A549 (cell line): ENCODE data around the gene SSTR3. TPM values are rescaled to one million over a fixed set of nuclear protein-coding genes. Genes with fewer than 3 reads are reported as not detected.

ENCODE experiments used
- ATAC-seq, 2 experiments: fragments of 200-7000 bp in 1 of 2; fragments of >200 bp in 1 of 2; cut with Nextera tagmentation in 1 of 2; cut with Tn5 transposase in 1 of 2; 3 replicates each; pipeline versions ENCODE4 v1.8.0 to v1.9.1; 2018 to 2020; ENCODE audit warnings: mild to moderate bottlenecking in 1 of 2, moderate library complexity in 1 of 2
- CTCF ChIA-PET: fragments of 300-600 bp; sonication (Branson Sonifier 250); formaldehyde crosslinking; extraction: SDS; loops from one replicate; lab custom pipeline; 2021; ENCODE audit warnings: antibody characterized with exemption, inconsistent platforms; lab: Yijun Ruan, JAX
- POLR2A ChIA-PET: fragments of 350-600 bp; formaldehyde crosslinking; extraction: SDS; loops from one replicate; lab custom pipeline; 2021; ENCODE audit warnings: antibody characterized with exemption, inconsistent platforms; lab: Yijun Ruan, JAX
- DNase-seq, 2 experiments: peaks; one replicate each; pipeline versions ENCODE4 v3.0.0 to v3.0.0-alpha.2; 2011 to 2016; ENCODE audit warnings: low read depth in 1 of 2, low spot score in 1 of 2
- FAIRE-seq: peaks from 2 replicates; lab custom pipeline; 2011; peaks lifted over from hg19 to GRCh38; lab: Jason Lieb, UNC
- H3K27ac ChIP-seq, 2 experiments: fragments of >200 bp; sonication (Bioruptor Twin); formaldehyde crosslinking; 3 replicates each; pipeline ENCODE4 v1.5.1; 2016 to 2017
- H3K4me1 ChIP-seq: fragments of >200 bp; sonication (Bioruptor Twin); formaldehyde crosslinking; 3 replicates; pipeline ENCODE4 v1.6.1; 2016
- H3K4me2 ChIP-seq: fragments of >200 bp; sonication (Bioruptor Twin); formaldehyde crosslinking; 3 replicates; pipeline ENCODE4 v1.6.1; 2016
- H3K4me3 ChIP-seq: fragments of >200 bp; sonication (Bioruptor Twin); formaldehyde crosslinking; 3 replicates; pipeline ENCODE4 v1.5.1; 2016
- H3K9me3 ChIP-seq: fragments of >200 bp; sonication (Bioruptor Twin); formaldehyde crosslinking; 3 replicates; pipeline ENCODE4 v1.6.1; 2016
- BHLHE40 ChIP-seq: IDR thresholded peaks from 2 replicates; pipeline ENCODE4 v1.6.1; 2012; ENCODE audit warnings: low read depth, low read length, inconsistent platforms
- CBX2 ChIP-seq: fragments of 200-600 bp; sonication (generic); IDR thresholded peaks from 2 replicates; pipeline ENCODE4 v1.6.1; 2016; ENCODE audit warnings: low read depth, mild to moderate bottlenecking, borderline replicate concordance
- CEBPB ChIP-seq, 2 experiments: fragments of >200 bp in 1 of 2; sonication (Bioruptor Twin) in 1 of 2; formaldehyde crosslinking in 1 of 2; IDR thresholded peaks; 2 replicates each; pipeline ENCODE4 v1.6.1; 2012 to 2016
- CHD2 ChIP-seq: fragments of 150-350 bp; IDR thresholded peaks from 2 replicates; pipeline ENCODE4 v1.6.1; 2014; ENCODE audit warnings: low read length; ENCODE audit not compliant: partially characterized antibody
- E2F6 ChIP-seq: IDR thresholded peaks from 2 replicates; pipeline ENCODE4 v1.6.1; 2012; ENCODE audit warnings: low read depth, borderline replicate concordance
- ESRRA ChIP-seq: fragments of 150-350 bp; IDR thresholded peaks from 2 replicates; pipeline ENCODE4 v1.6.1; 2014; ENCODE audit warnings: mild to moderate bottlenecking, low read length, borderline replicate concordance
- HDAC2 ChIP-seq: fragments of 200-600 bp; sonication (generic); IDR thresholded peaks from 2 replicates; pipeline ENCODE4 v1.6.1; 2016
- HES2 ChIP-seq: fragments of >200 bp; sonication (Bioruptor Twin); formaldehyde crosslinking; IDR thresholded peaks from 2 replicates; pipeline ENCODE4 v1.6.1; 2016
- HOXB13 ChIP-seq: fragments of 250-450 bp; sonication (Bioruptor Pico); IDR thresholded peaks from 2 replicates; pipeline ENCODE4 v1.5.0; 2020; ENCODE audit warnings: low read depth, mild to moderate bottlenecking, moderate library complexity
- JUNB ChIP-seq: fragments of >200 bp; sonication (Bioruptor Twin); formaldehyde crosslinking; IDR thresholded peaks from 2 replicates; pipeline ENCODE4 v1.6.1; 2016
- KDM5A ChIP-seq: fragments of 200-600 bp; sonication (generic); IDR thresholded peaks from 2 replicates; pipeline ENCODE4 v1.6.1; 2016; ENCODE audit warnings: antibody characterized with exemption, mild to moderate bottlenecking
- MAZ ChIP-seq: fragments of 150-350 bp; IDR thresholded peaks from 2 replicates; pipeline ENCODE4 v1.6.1; 2014; ENCODE audit warnings: antibody characterized with exemption, low read depth, low read length, borderline replicate concordance
- NR3C1 ChIP-seq: fragments of >200 bp; sonication (Bioruptor Twin); formaldehyde crosslinking; IDR thresholded peaks from 3 replicates; pipeline ENCODE4 v1.6.1; 2017
- POLR2A ChIP-seq: IDR thresholded peaks from 2 replicates; pipeline ENCODE4 v1.6.1; 2012; ENCODE audit warnings: mild to moderate bottlenecking, low read length
- POLR2AphosphoS2 ChIP-seq: conservative IDR thresholded peaks from 2 replicates; pipeline ENCODE4 v1.6.1; 2012; ENCODE audit warnings: low read length, improper control_type of control experiment, inconsistent platforms
- RAD21 ChIP-seq, 2 experiments: fragments of >200 bp in 1 of 2; sonication (Bioruptor Twin) in 1 of 2; formaldehyde crosslinking in 1 of 2; IDR thresholded peaks in 1 of 2; conservative IDR thresholded peaks in 1 of 2; 2 replicates in 1 of 2; 3 replicates in 1 of 2; pipeline ENCODE4 v1.6.1; 2012 to 2018; ENCODE audit warnings: inconsistent platforms in 1 of 2
- RARB ChIP-seq: fragments of 250-450 bp; sonication (Bioruptor Pico); IDR thresholded peaks from 2 replicates; pipeline ENCODE4 v1.8.0; 2021; ENCODE audit warnings: mild to moderate bottlenecking, moderate library complexity
- RFX5 ChIP-seq: fragments of 450-650 bp; IDR thresholded peaks from 2 replicates; pipeline ENCODE4 v1.7.1; 2014; ENCODE audit warnings: antibody characterized with exemption, mild to moderate bottlenecking, moderate library complexity
- RNF2 ChIP-seq: fragments of 200-600 bp; sonication (generic); IDR thresholded peaks from 2 replicates; pipeline ENCODE4 v1.6.1; 2016; ENCODE audit warnings: low read depth, mild to moderate bottlenecking, antibody characterized with exemption, moderate library complexity, borderline replicate concordance
- SMC3 ChIP-seq: fragments of >200 bp; sonication (Bioruptor Twin); formaldehyde crosslinking; IDR thresholded peaks from 3 replicates; pipeline ENCODE4 v1.6.1; 2018; ENCODE audit warnings: inconsistent platforms
- TFCP2L1 ChIP-seq: fragments of 250-450 bp; sonication (Bioruptor Pico); IDR thresholded peaks from 2 replicates; pipeline ENCODE4 v1.5.0; 2021; ENCODE audit warnings: mild to moderate bottlenecking
- TP53 ChIP-seq: fragments of 250-450 bp; sonication (Bioruptor Pico); IDR thresholded peaks from 2 replicates; pipeline ENCODE4 v1.5.0; 2021; ENCODE audit warnings: mild to moderate bottlenecking, moderate library complexity
- USF2 ChIP-seq: fragments of 450-650 bp; IDR thresholded peaks from 2 replicates; pipeline ENCODE4 v1.6.1; 2014; ENCODE audit warnings: antibody characterized with exemption
- ZC3H11A ChIP-seq: fragments of 450-650 bp; IDR thresholded peaks from 2 replicates; pipeline ENCODE4 v1.6.1; 2014; ENCODE audit warnings: antibody characterized with exemption, mild to moderate bottlenecking
- ZFP36 ChIP-seq: fragments of 450-650 bp; IDR thresholded peaks from 2 replicates; pipeline ENCODE4 v1.6.1; 2014; ENCODE audit warnings: borderline replicate concordance; ENCODE audit not compliant: partially characterized antibody
- ZNF302 ChIP-seq: fragments of 250-450 bp; sonication (Bioruptor Pico); IDR thresholded peaks from 2 replicates; pipeline ENCODE4 v1.9.0; 2021; ENCODE audit warnings: inconsistent platforms, mild to moderate bottlenecking, moderate library complexity
- WGBS: methylation state at CpG from one replicate; pipeline ENCODE4 v1.1.6; 2017; ENCODE audit errors: missing lambda C conversion rate; 5-methylcytosine and 5-hydroxymethylcytosine counted together
- polyA plus RNA-seq, 4 experiments: library from polyadenylated mRNA; depleted of rRNA in 3 of 4; stranded (reverse); fragments of >200 nt; fragmentation: RNase III in 1 of 4; extraction: RNeasy Plus Mini Kit Qiagen cat#74134 plus additional on column Dnase treatment in 1 of 4; gene quantifications; 2 replicates in 3 of 4; 3 replicates in 1 of 4; pipeline ENCODE4 v1.2.3, GENCODE V29; 2011 to 2017

The SSTR3 gene
- polyA plus RNA-seq, 2 of the 4 experiments (the other 2 are of a cell fraction) = not detected

GRCh38 chr22:37176464-37177061 lies 35.7 kb downstream of the SSTR3 start:
- no peak for TF ChIP-seq BHLHE40
- TF ChIP-seq TP53 (CRISPR knock-in tag) = no peak
- no peak for TF ChIP-seq POLR2A
- no peak for TF ChIP-seq POLR2AphosphoS2
- no peak for TF ChIP-seq HES2
- TF ChIP-seq JUNB = no peak
- no peak for TF ChIP-seq CBX2
- no peak for TF ChIP-seq HOXB13 (CRISPR knock-in tag)
- no peak for TF ChIP-seq SMC3
- TF ChIP-seq ZNF302 (CRISPR knock-in tag) = no peak
- no peak for TF ChIP-seq ZFP36
- TF ChIP-seq RNF2 = no peak
- no peak for TF ChIP-seq RFX5
- no peak for TF ChIP-seq ESRRA
- TF ChIP-seq E2F6 = no peak
- no peak for TF ChIP-seq RAD21 (conservative IDR thresholded peaks at IDR 0.05 in 1 of 2, IDR thresholded peaks at IDR 0.05 in 1 of 2)
- TF ChIP-seq CEBPB (IDR thresholded peaks at IDR 0.05) = no peak
- no peak for TF ChIP-seq TFCP2L1
- no peak for TF ChIP-seq RARB (CRISPR knock-in tag)
- no peak for TF ChIP-seq NR3C1
- TF ChIP-seq, all 56 proteins: peak for 0
- WGBS = 93% methylated on average over 20 of the region's 23 CpGs
- H3K4me1 ChIP-seq = peaks cover 46% of the 10 kb centered on the region
- peak overlapping the region; percentile 79 to 88 for H3K27ac ChIP-seq
- no peaks in the 10 kb centered on the region for H3K9me3 ChIP-seq
- H3K4me2 ChIP-seq = no peak overlapping the region
- CTCF ChIA-PET = interaction anchor here (1.3 to 4.8 kb wide), 4 partner anchors 10 to 22 kb away, joined by 3 to 38 read pairs (median 20); no protein-coding TSS in a partner anchor
- ATAC-seq (no peak), FAIRE-seq (no peak), DNase-seq (no peak)
- POLR2A ChIA-PET = interaction anchor here (1.4 kb wide), 1 partner anchor 23 kb away, joined by 4 read pairs; no protein-coding TSS in a partner anchor
- no peak overlapping the region for H3K4me3 ChIP-seq

DNA sequence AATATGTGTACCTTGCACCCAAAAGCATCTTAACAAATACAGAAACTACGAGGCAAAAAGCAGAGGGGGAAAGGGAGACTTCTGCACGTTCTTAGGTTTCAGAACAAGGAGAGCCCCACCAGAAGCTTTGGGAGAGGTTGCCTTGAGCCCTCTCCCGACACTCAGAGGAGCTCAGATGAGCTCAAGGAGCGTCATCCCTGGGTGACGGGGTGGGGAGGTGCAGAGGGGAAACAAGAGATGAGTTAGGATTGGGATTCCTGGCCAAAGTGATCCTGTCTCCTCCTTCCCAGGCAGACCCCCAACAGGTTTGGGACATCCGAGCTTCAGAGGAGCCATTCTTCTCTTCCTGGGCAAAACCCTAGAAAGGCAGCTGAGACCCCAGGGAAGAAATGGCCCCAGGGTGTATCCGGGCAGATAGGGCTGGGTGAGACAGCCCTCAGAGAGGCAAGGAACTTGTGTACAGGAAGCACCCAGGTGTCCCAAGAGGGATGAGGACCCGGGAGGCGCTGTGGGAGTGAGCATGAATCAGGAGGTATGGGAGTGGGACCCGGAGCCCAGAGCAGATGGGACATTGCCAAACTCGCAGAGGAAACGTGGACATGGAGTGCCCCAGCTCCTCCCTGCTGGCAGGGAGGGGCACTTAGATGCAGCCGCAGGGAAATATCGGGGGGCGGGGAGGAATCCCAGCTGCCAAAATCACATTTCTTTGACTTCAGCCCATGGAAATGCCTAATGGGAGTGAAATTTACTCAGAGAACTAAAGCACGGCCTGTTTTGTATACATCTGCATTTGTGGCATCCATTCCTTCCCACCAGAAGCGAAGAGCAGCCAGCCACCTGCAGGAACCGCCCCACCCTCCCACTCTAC lies 36.6 kb downstream of the SSTR3 start:
- H3K4me1 ChIP-seq = peaks cover 42% of the 10 kb centered on the region
- no peak overlapping the region for H3K4me2 ChIP-seq
- no peaks in the 10 kb centered on the region for H3K9me3 ChIP-seq
- FAIRE-seq (no peak), ATAC-seq (no peak), DNase-seq (no peak)
- ChIA-PET CTCF (interaction anchor here (0.6 to 4.5 kb wide), 6 partner anchors 9 to 23 kb away, joined by 3 to 38 read pairs (median 4); no protein-coding TSS in a partner anchor), POLR2A (interaction anchor here (1.4 kb wide), 1 partner anchor 24 kb away, joined by 4 read pairs; no protein-coding TSS in a partner anchor)
- 79% methylated on average over 18 of the region's 18 CpGs for WGBS
- no peak for TF ChIP-seq RARB (CRISPR knock-in tag)
- no peak for TF ChIP-seq KDM5A
- no peak for TF ChIP-seq HDAC2
- TF ChIP-seq CHD2 = no peak
- TF ChIP-seq ZC3H11A = no peak
- no peak for TF ChIP-seq USF2
- no peak for TF ChIP-seq ESRRA
- no peak for TF ChIP-seq MAZ
- H3K4me3 ChIP-seq = no peak overlapping the region
- H3K27ac ChIP-seq = peak overlapping the region in 1 of 2 experiments; percentile 88; a peak in 4 of 6 replicates
